OCI-LY3 (cell line): ENCODE results near the gene LTO1.

Experiments used
- H2AFZ ChIP-seq: fragments of 200-600, 300-600 bp; shearing (Covaris generic); 2 replicates; pipeline ENCODE4 v1.6.0; 2014; ENCODE audit warnings: antibody characterized with exemption, low read depth, low read length
- H3K27ac ChIP-seq: fragments of 200-600, 300-600 bp; sonication (generic); 2 replicates; pipeline ENCODE4 v1.5.1; 2014; ENCODE audit warnings: mild to moderate bottlenecking, low read length, moderate library complexity, mixed read lengths
- H3K27me3 ChIP-seq: fragments of 200-600, 300-600 bp; sonication (generic); 2 replicates; pipeline ENCODE4 v1.6.1; 2014; ENCODE audit warnings: low read depth, low read length, mixed read lengths
- H3K36me3 ChIP-seq: fragments of 200-600, 300-600 bp; sonication (generic); replicated peaks from 2 replicates; pipeline ENCODE3; 2014; ENCODE audit warnings: low read depth, low read length, mixed read lengths
- H3K4me1 ChIP-seq: fragments of 300-600, 200-600 bp; sonication (generic); 2 replicates; pipeline ENCODE4 v1.6.1; 2014; ENCODE audit warnings: low read length, mixed read lengths
- H3K4me2 ChIP-seq: fragments of 200-600, 300-600 bp; sonication (generic); 2 replicates; pipeline ENCODE4 v1.6.1; 2014; ENCODE audit warnings: low read length, mixed read lengths
- H3K4me3 ChIP-seq: fragments of 300-600, 200-600 bp; sonication (generic); 2 replicates; pipeline ENCODE4 v1.5.1; 2014; ENCODE audit warnings: antibody characterized with exemption, mild to moderate bottlenecking, low read length, moderate library complexity
- H3K79me2 ChIP-seq: fragments of 300-600, 200-600 bp; shearing (Covaris generic); 2 replicates; pipeline ENCODE4 v1.6.1; 2014; ENCODE audit warnings: mild to moderate bottlenecking, low read length, mixed read lengths
- H3K9ac ChIP-seq: fragments of 300-600, 200-600 bp; shearing (Covaris generic); 2 replicates; pipeline ENCODE4 v1.6.0; 2014; ENCODE audit warnings: mild to moderate bottlenecking, low read length, moderate library complexity
- H3K9me3 ChIP-seq: fragments of 200-600, 300-600 bp; shearing (Covaris generic); 2 replicates; pipeline ENCODE4 v1.6.1; 2014; ENCODE audit warnings: low read length, mixed read lengths; ENCODE audit not compliant: insufficient read depth
- H4K20me1 ChIP-seq: fragments of 200-600, 300-600 bp; sonication (generic); 2 replicates; pipeline ENCODE4 v1.6.1; 2016; ENCODE audit warnings: low read length, mixed read lengths; ENCODE audit not compliant: insufficient read depth
- CTCF ChIP-seq: fragments of 200-600, 300-600 bp; sonication (generic); IDR thresholded peaks from 2 replicates; pipeline ENCODE4 v1.5.1; 2014; ENCODE audit warnings: antibody characterized with exemption, low read length, low read depth
- EZH2phosphoT487 ChIP-seq: fragments of 200-600 bp; shearing (Covaris generic); IDR thresholded peaks from 2 replicates; pipeline ENCODE4 v1.6.1; 2018; ENCODE audit warnings: antibody characterized with exemption, mixed run types, low read depth

Gene LTO1

GRCh38 chr11:69683764-69684333, 8.7 kb upstream of the LTO1 start:
- H3K4me3 ChIP-seq = no peak overlapping the region
- H3K9me3 ChIP-seq = no peaks in the 10 kb centered on the region
- H4K20me1 ChIP-seq = no peaks in the 10 kb centered on the region
- H3K79me2 ChIP-seq = no peaks in the 10 kb centered on the region
- H3K36me3 ChIP-seq = no peaks in the 10 kb centered on the region
- H3K27me3 ChIP-seq = no peaks in the 10 kb centered on the region
- no peak overlapping the region for H3K4me2 ChIP-seq
- H3K27ac ChIP-seq = no peak overlapping the region
- H2AFZ ChIP-seq = no peak overlapping the region
- TF ChIP-seq CTCF (peak; percentile 59), EZH2phosphoT487 (no peak)
- no peak overlapping the region for H3K9ac ChIP-seq
- peaks cover 13% of the 10 kb centered on the region for H3K4me1 ChIP-seq

- Histone ChIP-seq H3K79me2 (no peaks in the 10 kb centered on the region), H3K9ac (no peak overlapping the region), H3K4me3 (no peak overlapping the region), H3K27ac (no peak overlapping the region), H3K27me3 (no peaks in the 10 kb centered on the region), H3K9me3 (no peaks in the 10 kb centered on the region), H3K4me1 (peaks cover 5% of the 10 kb centered on the region; the same call in 1 of the 2 replicates), H3K4me2 (no peak overlapping the region), H2AFZ (no peak overlapping the region), H4K20me1 (no peaks in the 10 kb centered on the region), H3K36me3 (no peaks in the 10 kb centered on the region)
- TF ChIP-seq EZH2phosphoT487 (no peak), CTCF (no peak)
Measured at GRCh38 chr11:69682681-69683326, 7.7 kb upstream of the LTO1 start.

- TF ChIP-seq EZH2phosphoT487 = no peak
- no peak for TF ChIP-seq CTCF
- Histone ChIP-seq H3K4me3 (no peak overlapping the region), H2AFZ (no peak overlapping the region), H3K9me3 (no peaks in the 10 kb centered on the region), H3K27ac (no peak overlapping the region), H3K4me2 (no peak overlapping the region), H3K27me3 (no peaks in the 10 kb centered on the region), H4K20me1 (no peaks in the 10 kb centered on the region), H3K9ac (no peak overlapping the region), H3K79me2 (no peaks in the 10 kb centered on the region), H3K36me3 (no peaks in the 10 kb centered on the region), H3K4me1 (peaks cover 5% of the 10 kb centered on the region; the same call in 1 of the 2 replicates)
Measured at GRCh38 chr11:69682221-69682620, 7.1 kb upstream of the LTO1 start.

- no peak overlapping the region for H3K9ac ChIP-seq
- no peaks in the 10 kb centered on the region for H4K20me1 ChIP-seq
- no peaks in the 10 kb centered on the region for H3K79me2 ChIP-seq
- H3K9me3 ChIP-seq = no peaks in the 10 kb centered on the region
- no peaks in the 10 kb centered on the region for H3K27me3 ChIP-seq
- H3K4me2 ChIP-seq = no peak overlapping the region
- no peak overlapping the region for H2AFZ ChIP-seq
- H3K27ac ChIP-seq = no peak overlapping the region
- H3K4me1 ChIP-seq = peaks cover 4% of the 10 kb centered on the region; the same call in 1 of the 2 replicates
- H3K4me3 ChIP-seq = no peak overlapping the region
- TF ChIP-seq EZH2phosphoT487 (no peak), CTCF (no peak)
- no peaks in the 10 kb centered on the region for H3K36me3 ChIP-seq
Measured at GRCh38 chr11:69680688-69681087, 5.5 kb upstream of the LTO1 start.
